ENCODE measurements around the gene ARSA.

DNA sequence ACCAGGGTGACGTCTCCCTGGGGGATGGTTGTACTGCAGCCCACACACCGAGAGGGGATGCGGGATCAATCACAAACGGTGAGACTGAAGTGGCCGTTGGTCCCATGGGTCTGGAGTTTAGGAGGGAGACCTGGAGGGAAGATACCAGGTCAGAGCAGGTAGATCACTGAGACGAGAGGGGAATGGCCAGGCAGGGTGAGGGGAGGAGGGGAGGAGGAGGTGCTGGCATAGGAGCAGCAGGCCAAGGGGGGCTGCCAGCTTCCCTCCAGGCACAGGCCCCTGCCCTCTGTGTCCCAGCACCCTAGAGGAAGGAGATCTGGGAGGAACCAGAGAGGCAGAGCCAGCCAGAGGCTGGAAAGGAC is 20.3 kb downstream of the ARSA start:
- TF ChIP-seq, protein P1, sequence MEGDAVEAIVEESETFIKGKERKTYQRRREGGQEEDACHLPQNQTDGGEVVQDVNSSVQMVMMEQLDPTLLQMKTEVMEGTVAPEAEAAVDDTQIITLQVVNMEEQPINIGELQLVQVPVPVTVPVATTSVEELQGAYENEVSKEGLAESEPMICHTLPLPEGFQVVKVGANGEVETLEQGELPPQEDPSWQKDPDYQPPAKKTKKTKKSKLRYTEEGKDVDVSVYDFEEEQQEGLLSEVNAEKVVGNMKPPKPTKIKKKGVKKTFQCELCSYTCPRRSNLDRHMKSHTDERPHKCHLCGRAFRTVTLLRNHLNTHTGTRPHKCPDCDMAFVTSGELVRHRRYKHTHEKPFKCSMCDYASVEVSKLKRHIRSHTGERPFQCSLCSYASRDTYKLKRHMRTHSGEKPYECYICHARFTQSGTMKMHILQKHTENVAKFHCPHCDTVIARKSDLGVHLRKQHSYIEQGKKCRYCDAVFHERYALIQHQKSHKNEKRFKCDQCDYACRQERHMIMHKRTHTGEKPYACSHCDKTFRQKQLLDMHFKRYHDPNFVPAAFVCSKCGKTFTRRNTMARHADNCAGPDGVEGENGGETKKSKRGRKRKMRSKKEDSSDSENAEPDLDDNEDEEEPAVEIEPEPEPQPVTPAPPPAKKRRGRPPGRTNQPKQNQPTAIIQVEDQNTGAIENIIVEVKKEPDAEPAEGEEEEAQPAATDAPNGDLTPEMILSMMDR (IDR thresholded peaks at IDR 0.05) = no peak
- TF ChIP-seq POLR2A (IDR thresholded peaks at IDR 0.05) = no peak

Measured in gastroesophageal sphincter (tissue), 3 donors.